Measurements from ENCODE around the gene SERINC5. TPM values are rescaled to one million over a fixed set of nuclear protein-coding genes. Genes with fewer than 3 reads are reported as not detected.

Gene SERINC5
- total RNA-seq, 4 donors from 2014 or later, result 9.5 to 54.5 (median 22.4) TPM

DNA sequence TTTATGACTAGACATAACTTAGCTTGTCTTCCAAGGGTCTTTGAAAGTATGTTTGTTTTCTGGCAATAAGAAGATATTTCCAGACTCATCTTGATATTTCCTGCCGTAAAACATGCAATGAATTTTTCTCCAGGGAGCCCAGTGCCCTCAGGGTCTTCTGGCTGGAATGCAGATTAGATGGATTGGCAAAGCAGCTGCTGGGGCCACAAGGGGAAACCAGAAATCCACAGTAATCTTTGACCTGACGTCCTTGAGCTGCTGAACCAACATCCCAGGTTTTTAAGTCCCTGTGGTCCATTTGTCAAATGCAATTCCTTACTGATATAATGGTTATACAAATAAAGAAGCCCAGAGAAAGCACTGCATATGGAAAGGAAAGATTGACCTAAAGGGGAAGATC, 127.7 kb downstream of the SERINC5 start:
- Histone ChIP-seq H3K4me1 (no peaks in the 10 kb centered on the region), H3K36me3 (no peaks in the 10 kb centered on the region), H3K27me3 (no peaks in the 10 kb centered on the region), H3K4me3 (no peak overlapping the region), H3K9me3 (no peaks in the 10 kb centered on the region), H3K27ac (no peak overlapping the region)
- TF ChIP-seq POLR2A (IDR thresholded peaks at IDR 0.05), result no peak
- TF ChIP-seq, protein P1, sequence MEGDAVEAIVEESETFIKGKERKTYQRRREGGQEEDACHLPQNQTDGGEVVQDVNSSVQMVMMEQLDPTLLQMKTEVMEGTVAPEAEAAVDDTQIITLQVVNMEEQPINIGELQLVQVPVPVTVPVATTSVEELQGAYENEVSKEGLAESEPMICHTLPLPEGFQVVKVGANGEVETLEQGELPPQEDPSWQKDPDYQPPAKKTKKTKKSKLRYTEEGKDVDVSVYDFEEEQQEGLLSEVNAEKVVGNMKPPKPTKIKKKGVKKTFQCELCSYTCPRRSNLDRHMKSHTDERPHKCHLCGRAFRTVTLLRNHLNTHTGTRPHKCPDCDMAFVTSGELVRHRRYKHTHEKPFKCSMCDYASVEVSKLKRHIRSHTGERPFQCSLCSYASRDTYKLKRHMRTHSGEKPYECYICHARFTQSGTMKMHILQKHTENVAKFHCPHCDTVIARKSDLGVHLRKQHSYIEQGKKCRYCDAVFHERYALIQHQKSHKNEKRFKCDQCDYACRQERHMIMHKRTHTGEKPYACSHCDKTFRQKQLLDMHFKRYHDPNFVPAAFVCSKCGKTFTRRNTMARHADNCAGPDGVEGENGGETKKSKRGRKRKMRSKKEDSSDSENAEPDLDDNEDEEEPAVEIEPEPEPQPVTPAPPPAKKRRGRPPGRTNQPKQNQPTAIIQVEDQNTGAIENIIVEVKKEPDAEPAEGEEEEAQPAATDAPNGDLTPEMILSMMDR (IDR thresholded peaks at IDR 0.05), result no peak
- intact Hi-C loops (cut with DNase I; ENCODE audit: low total_unique reads), result no loop called here
- DNase-seq, result no peak

- TF ChIP-seq, protein P1 (IDR thresholded peaks at IDR 0.05), result no peak
- TF ChIP-seq POLR2A (IDR thresholded peaks at IDR 0.05), result no peak
- no peak overlapping the region for H3K27ac ChIP-seq
- H3K4me1 ChIP-seq, result no peaks in the 10 kb centered on the region
- intact Hi-C loops (cut with DNase I; ENCODE audit: low total_unique reads), result no loop called here
- H3K27me3 ChIP-seq, result no peaks in the 10 kb centered on the region
- no peak for DNase-seq
- no peaks in the 10 kb centered on the region for H3K9me3 ChIP-seq
- no peak overlapping the region for H3K4me3 ChIP-seq
- no peaks in the 10 kb centered on the region for H3K36me3 ChIP-seq
Measured at GRCh38 chr5:80127116-80127552, 128.7 kb downstream of the SERINC5 start.

GRCh38 chr5:80125962-80126480, 129.8 kb downstream of the SERINC5 start:
- Histone ChIP-seq H3K4me3 (no peak overlapping the region), H3K27me3 (no peaks in the 10 kb centered on the region), H3K36me3 (no peaks in the 10 kb centered on the region), H3K27ac (no peak overlapping the region), H3K9me3 (no peaks in the 10 kb centered on the region), H3K4me1 (no peaks in the 10 kb centered on the region)
- TF ChIP-seq, protein P1 (IDR thresholded peaks at IDR 0.05), result no peak
- DNase-seq, result no peak
- intact Hi-C loops (cut with DNase I; ENCODE audit: low total_unique reads), result no loop called here

DNA sequence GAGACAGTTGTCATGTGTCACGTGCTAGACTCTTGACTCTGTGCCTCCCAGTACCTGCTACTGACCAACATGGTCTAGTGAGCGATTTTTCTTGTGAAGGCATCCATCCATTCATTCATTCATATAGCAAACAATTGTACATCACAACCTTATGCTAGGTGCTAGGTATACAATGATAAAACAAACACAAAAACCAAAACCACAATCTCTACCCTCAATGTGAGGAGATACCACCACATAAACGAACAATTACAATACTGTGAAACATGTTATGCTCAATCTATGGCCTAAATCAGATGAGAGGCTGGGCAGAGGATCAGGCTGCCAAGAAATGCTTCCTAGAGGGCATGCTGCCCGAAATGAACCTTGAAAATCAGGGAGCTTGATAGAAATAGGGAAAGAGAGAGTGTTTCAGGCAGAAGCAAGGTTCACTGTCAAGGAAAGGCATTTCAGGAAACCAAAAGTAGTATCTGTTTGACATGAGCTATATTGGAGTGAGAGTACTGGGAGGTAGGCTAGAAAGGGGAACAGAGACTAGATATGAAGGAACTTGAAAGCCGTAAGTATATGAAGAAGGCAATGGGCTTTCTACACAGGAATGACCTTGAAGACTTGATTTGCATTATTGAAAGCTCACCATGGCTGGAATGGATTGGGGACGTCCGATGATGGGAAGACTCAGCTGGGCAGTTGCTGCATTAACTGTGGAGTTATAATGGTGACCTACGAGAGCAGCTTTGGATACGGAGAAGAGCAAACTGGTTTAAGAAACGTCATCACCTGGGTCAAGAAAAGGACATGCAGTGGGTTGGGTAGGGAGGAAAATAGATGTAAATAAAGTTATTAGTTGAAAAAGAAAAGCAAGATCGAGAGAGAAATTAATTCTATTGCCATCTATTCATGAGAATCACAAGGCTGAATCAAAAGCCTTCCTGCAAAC, 130.6 kb downstream of the SERINC5 start:
- Histone ChIP-seq H3K4me3 (no peak overlapping the region), H3K36me3 (no peaks in the 10 kb centered on the region), H3K27ac (no peak overlapping the region), H3K4me1 (no peaks in the 10 kb centered on the region), H3K9me3 (no peaks in the 10 kb centered on the region), H3K27me3 (no peaks in the 10 kb centered on the region)
- no peak for TF ChIP-seq POLR2A (IDR thresholded peaks at IDR 0.05)
- TF ChIP-seq, protein P1 (IDR thresholded peaks at IDR 0.05), result no peak
- DNase-seq, result no peak
- intact Hi-C loops (cut with DNase I; ENCODE audit: low total_unique reads), result no loop called here
